Measurements from ENCODE around the gene KRTAP21-2. TPM values are rescaled to one million over a fixed set of nuclear protein-coding genes. Genes with fewer than 3 reads are reported as not detected.

KRTAP21-2 gene
- total and polyA plus RNA-seq, 8 donors, result not detected

DNA sequence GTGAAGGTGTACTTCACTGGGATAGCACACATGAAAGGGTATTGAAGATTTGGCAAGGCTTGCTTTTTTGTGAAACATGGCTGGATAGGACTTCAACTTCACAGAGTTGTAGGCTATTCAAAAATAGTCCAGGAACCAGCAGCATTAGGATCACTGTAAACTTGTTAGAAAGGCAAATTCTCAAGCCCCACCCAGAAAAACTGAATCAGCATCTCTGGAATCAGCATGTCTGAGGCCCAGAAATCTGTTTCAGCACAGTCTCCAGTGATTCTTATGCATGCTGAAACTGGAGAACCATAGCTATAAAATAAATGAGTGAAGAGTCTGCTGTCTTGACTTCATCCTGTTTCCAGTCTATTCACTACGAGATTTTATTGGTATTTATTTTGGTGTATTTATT is 20.3 kb downstream of the KRTAP21-2 start:
- no peaks in the 10 kb centered on the region for H3K36me3 ChIP-seq
- TF ChIP-seq, protein P1, sequence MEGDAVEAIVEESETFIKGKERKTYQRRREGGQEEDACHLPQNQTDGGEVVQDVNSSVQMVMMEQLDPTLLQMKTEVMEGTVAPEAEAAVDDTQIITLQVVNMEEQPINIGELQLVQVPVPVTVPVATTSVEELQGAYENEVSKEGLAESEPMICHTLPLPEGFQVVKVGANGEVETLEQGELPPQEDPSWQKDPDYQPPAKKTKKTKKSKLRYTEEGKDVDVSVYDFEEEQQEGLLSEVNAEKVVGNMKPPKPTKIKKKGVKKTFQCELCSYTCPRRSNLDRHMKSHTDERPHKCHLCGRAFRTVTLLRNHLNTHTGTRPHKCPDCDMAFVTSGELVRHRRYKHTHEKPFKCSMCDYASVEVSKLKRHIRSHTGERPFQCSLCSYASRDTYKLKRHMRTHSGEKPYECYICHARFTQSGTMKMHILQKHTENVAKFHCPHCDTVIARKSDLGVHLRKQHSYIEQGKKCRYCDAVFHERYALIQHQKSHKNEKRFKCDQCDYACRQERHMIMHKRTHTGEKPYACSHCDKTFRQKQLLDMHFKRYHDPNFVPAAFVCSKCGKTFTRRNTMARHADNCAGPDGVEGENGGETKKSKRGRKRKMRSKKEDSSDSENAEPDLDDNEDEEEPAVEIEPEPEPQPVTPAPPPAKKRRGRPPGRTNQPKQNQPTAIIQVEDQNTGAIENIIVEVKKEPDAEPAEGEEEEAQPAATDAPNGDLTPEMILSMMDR (IDR thresholded peaks at IDR 0.05), result no peak
- TF ChIP-seq POLR2A (IDR thresholded peaks at IDR 0.05) (no peak), EP300 (IDR thresholded peaks at IDR 0.05) (no peak), POLR2AphosphoS5 (IDR thresholded peaks at IDR 0.05) (no peak)
- H3K4me1 ChIP-seq, result no peaks in the 10 kb centered on the region
- no peaks in the 10 kb centered on the region for H3K27me3 ChIP-seq
- peaks cover 0 to 19% (median 0%) of the 10 kb centered on the region in 4 donors for H3K9me3 ChIP-seq
- 30 to 78% (median 50%) methylated on average over 1 of the region's 1 CpG for WGBS, 5 donors
- DNase-seq, result no peak
- no peak overlapping the region for H3K27ac ChIP-seq
- intact Hi-C loops (cut with DNase I; ENCODE audit: low total_unique reads), result no loop called here
- no peak overlapping the region for H3K4me3 ChIP-seq

DNA sequence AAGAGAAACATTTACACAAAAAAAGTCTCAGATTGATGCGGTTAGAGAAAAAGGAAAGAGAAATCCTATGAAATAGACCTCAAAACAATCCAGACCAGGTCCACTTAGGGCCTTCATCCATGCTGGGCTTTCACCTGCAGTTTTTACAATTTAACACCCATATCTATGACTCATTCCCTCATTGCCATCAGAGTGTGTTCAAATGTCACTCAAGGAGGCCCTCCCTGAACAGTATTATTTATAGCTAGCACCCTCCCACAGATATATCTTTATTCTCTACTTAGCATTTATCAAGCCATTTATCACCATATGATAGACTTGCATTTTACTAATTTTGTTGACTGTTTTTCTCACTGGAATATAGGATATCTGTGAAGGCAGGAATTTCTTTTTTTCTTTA is 27.7 kb downstream of the KRTAP21-2 start:
- H3K27me3 ChIP-seq, result no peaks in the 10 kb centered on the region
- H3K4me1 ChIP-seq, result no peaks in the 10 kb centered on the region
- no peak overlapping the region for H3K4me3 ChIP-seq
- TF ChIP-seq POLR2AphosphoS5 (IDR thresholded peaks at IDR 0.05) (no peak), POLR2A (IDR thresholded peaks at IDR 0.05) (no peak), EP300 (IDR thresholded peaks at IDR 0.05) (no peak)
- TF ChIP-seq, protein P1 (IDR thresholded peaks at IDR 0.05), result no peak
- H3K27ac ChIP-seq, result no peak overlapping the region
- 79 to 92% (median 90%) methylated on average over 1 of the region's 1 CpG for WGBS, 5 donors
- H3K36me3 ChIP-seq, result no peaks in the 10 kb centered on the region
- intact Hi-C loops (cut with DNase I; ENCODE audit: low total_unique reads), result no loop called here
- peaks cover 0 to 5% (median 0%) of the 10 kb centered on the region in 4 donors for H3K9me3 ChIP-seq
- DNase-seq, result peak in 1 of 2 donors; percentile 6

DNA sequence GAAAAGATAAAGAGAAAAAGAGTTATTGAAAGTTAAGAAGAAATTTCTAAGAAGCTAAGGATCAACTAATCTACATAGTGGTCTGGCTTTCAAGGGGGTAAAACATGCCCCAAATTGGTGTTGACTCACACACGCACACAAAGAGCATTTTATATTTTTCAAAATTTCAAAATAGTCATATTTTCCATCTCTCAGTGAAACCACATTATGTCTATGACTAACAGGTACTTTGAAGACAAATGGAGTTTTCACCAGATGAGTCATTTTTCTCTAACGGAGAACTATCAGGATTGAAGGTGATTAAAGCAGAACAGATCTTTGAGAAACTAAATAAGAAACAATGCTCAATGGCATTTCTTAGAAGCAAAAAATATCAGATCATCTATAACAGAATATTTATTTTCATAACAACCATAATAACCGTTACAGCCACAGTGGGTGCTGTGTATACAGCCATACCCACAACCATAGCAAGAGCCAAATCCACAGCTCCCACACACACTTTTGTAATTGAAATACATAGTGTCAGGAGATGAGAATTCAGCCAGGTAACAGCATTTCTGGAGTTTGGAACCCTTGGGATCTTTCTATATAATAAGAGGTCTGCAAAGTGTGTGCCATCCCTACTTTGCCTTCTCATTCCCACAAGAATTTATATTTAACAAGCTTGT is 28.7 kb downstream of the KRTAP21-2 start, which contains the start of gene KRTAP21-3:
Gene KRTAP21-3 (minus strand): TSS at position 539 of the 671 bp plus-strand sequence. CDS start 18 bp downstream, at position 521.
- Histone ChIP-seq H3K27me3 (no peaks in the 10 kb centered on the region), H3K36me3 (no peaks in the 10 kb centered on the region), H3K4me3 (no peak within 1 kb of the TSS), H3K9me3 (peaks cover 0 to 5% (median 0%) of the 10 kb centered on the region in 4 donors), H3K4me1 (no peaks in the 10 kb centered on the region), H3K27ac (no peak within 1 kb of the TSS)
- 63 to 76% (median 66%) methylated on average over 3 of the region's 3 CpGs for WGBS, 5 donors
- DNase-seq, result no peak
- no peak for TF ChIP-seq POLR2A (IDR thresholded peaks at IDR 0.05)
- TF ChIP-seq, protein P1 (IDR thresholded peaks at IDR 0.05), result no peak
- no peak for TF ChIP-seq EP300 (IDR thresholded peaks at IDR 0.05)
- TF ChIP-seq POLR2AphosphoS5 (IDR thresholded peaks at IDR 0.05), result no peak
- intact Hi-C loops (cut with DNase I; ENCODE audit: low total_unique reads), result no loop called here

DNA sequence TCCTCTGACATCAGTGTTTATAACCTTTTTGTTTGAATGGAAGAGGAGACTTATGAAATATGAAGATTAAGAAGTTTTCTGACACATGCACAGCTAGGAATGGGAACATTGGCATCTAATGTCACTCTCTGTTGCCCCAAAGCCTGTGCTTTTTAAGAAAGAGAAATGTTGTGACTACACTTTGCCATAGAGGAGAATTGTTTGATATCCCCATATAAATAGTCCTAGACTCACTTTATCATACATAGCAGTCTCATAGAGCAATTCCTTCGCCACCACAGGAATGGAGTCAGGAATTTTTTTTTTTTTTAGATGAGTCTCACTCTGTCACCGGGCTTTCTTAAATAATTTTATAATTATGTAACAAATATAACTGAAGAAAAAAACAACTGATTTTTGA is 30.0 kb downstream of the KRTAP21-2 start:
- TF ChIP-seq, protein P1 (IDR thresholded peaks at IDR 0.05), result no peak
- TF ChIP-seq POLR2AphosphoS5 (IDR thresholded peaks at IDR 0.05) (no peak), POLR2A (IDR thresholded peaks at IDR 0.05) (no peak), EP300 (IDR thresholded peaks at IDR 0.05) (no peak)
- 79 to 94% (median 87%) methylated on average over 2 of the region's 2 CpGs for WGBS, 5 donors
- intact Hi-C loops (cut with DNase I; ENCODE audit: low total_unique reads), result no loop called here

More for the DNA sequence above, 30.0 kb downstream of the KRTAP21-2 start:
- H3K4me3 ChIP-seq, result no peak overlapping the region
- no peak for DNase-seq
- no peak overlapping the region for H3K27ac ChIP-seq
- no peaks in the 10 kb centered on the region for H3K36me3 ChIP-seq
- H3K9me3 ChIP-seq, result peaks cover 0 to 12% (median 0%) of the 10 kb centered on the region in 4 donors
- no peaks in the 10 kb centered on the region for H3K27me3 ChIP-seq
- H3K4me1 ChIP-seq, result no peaks in the 10 kb centered on the region

Measured in stomach (tissue), 9 donors.